GM18505 (cell line): ENCODE data around the gene RESP18.
"Not testable (repeated sequence)": the region's sequence is repeated elsewhere in the genome, so short reads cannot be mapped to it uniquely, and the experiment has no call there.

Source experiments
- ATAC-seq: cut with Tn5 transposase; IDR thresholded peaks from one replicate; pipeline ENCODE4 v1.9.1; 2021; ENCODE audit not compliant: unreplicated experiment
- POLR2A ChIP-seq: IDR thresholded peaks from 4 replicates; pipeline ENCODE4 v1.6.1; 2011; ENCODE audit warnings: borderline replicate concordance; ENCODE audit not compliant: insufficient read depth, insufficient read length; ENCODE audit errors: extremely low read depth

RESP18 gene

GRCh38 chr2:219350710-219351221 is 18.2 kb upstream of the RESP18 start:
- no peak for TF ChIP-seq POLR2A
- no peak for ATAC-seq

GRCh38 chr2:219350215-219350614 is 17.7 kb upstream of the RESP18 start:
- TF ChIP-seq POLR2A, result no peak
- ATAC-seq, result no peak

GRCh38 chr2:219344751-219345430 is 12.3 kb upstream of the RESP18 start:
- TF ChIP-seq POLR2A, result no peak
- no peak for ATAC-seq

GRCh38 chr2:219335373-219335786 is 2.8 kb upstream of the RESP18 start:
- no peak for TF ChIP-seq POLR2A
- no peak for ATAC-seq

- ATAC-seq, result no peak
- TF ChIP-seq POLR2A, result no peak
These were observed 1.5 kb upstream of the RESP18 start for GRCh38 chr2:219334076-219334475.

GRCh38 chr2:219331560-219332213 is 857 bp downstream of the RESP18 start:
- ATAC-seq, result no peak
- TF ChIP-seq POLR2A, result no peak

- ATAC-seq, result no peak
- no peak for TF ChIP-seq POLR2A
These were observed 4.8 kb downstream of the RESP18 start for GRCh38 chr2:219327719-219328118.

- TF ChIP-seq POLR2A, result no peak
These were observed 6.8 kb downstream of the RESP18 start for GRCh38 chr2:219325657-219326315.

GRCh38 chr2:219325136-219325535 is 7.4 kb downstream of the RESP18 start:
- TF ChIP-seq POLR2A, result no peak
- no peak for ATAC-seq

More at GRCh38 chr2:219325657-219326315, 6.8 kb downstream of the RESP18 start:
- no peak for ATAC-seq

GRCh38 chr2:219323434-219323833 is 9.1 kb downstream of the RESP18 start:
- no peak for TF ChIP-seq POLR2A
- ATAC-seq, result no peak

GRCh38 chr2:219314804-219315468 is 17.6 kb downstream of the RESP18 start:
- no peak for ATAC-seq
- TF ChIP-seq POLR2A, result no peak

- ATAC-seq, result not testable (repeated sequence)
These were observed 19.8 kb downstream of the RESP18 start for GRCh38 chr2:219312683-219313263.

- TF ChIP-seq POLR2A, result no peak
- ATAC-seq, result no peak
These were observed 23.3 kb downstream of the RESP18 start, which contains the start of gene PTPRN for GRCh38 chr2:219309278-219309677. PTPRN (minus strand) TSS chr2:219309401; CDS start chr2:219309332, 69 bp downstream.
